ENCODE data around the gene CTR9. TPM values are rescaled to one million over a fixed set of nuclear protein-coding genes. Genes with fewer than 3 reads are reported as not detected.

CTR9 gene
- total RNA-seq, 1 experiment from 2014 or later = 45.9 TPM

DNA sequence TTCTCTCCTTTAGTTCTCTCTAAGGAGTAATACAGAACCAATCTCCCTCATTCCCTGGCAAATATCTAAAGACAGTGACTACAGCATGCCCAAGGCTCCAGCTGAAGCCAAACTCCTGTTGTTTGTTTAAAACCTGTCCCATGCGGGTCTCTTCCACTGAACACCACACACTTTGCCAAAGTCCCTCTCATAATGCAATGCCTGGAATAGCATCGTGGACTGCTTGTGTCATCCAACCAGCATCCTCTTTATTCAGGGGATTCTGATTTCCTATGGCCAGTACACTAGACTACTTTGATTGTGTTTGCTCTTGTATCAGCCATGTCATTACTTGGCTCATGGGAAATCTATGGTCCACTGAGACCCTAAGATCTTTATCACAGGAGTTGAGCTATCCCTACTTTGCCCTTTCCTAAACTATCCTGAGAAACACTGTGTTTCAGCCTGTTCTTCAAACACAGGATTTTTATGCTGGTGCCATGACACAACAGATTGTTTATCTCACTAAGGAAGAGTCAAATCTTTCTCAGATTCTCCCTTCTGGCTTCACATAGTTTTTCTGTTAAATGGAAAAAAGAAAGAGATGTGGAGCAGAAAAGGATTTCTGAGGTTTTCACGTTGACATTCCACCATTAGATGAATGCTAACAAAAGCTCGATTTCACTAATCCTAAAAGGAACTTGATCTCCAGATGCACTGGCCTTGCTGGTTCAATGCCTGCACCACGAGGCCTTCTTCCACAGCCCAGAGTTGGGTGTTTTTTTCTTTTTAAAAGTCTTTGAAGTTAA, 41.6 kb upstream of the CTR9 start:
- ChIA-PET CTCF (no interaction called here), POLR2A (ENCODE audit: low non-redundant PET) (no interaction called here)
- Histone ChIP-seq H3K27ac (ENCODE audit: low read depth, low read length, poor library complexity, severe bottlenecking) (no peak overlapping the region), H3K4me1 (ENCODE audit: insufficient read depth, low read length, poor library complexity, severe bottlenecking) (no peaks in the 10 kb centered on the region), H3K36me3 (ENCODE audit: insufficient read depth, low read length, poor library complexity, severe bottlenecking) (no peaks in the 10 kb centered on the region), H3K9me3 (ENCODE audit: low read depth, low read length, poor library complexity, severe bottlenecking) (no peaks in the 10 kb centered on the region), H3K27me3 (replicated peaks; ENCODE audit: insufficient read depth, low read depth, low read length, poor library complexity) (no peaks in the 10 kb centered on the region), H3K4me3 (ENCODE audit: low read depth, low read length, poor library complexity, severe bottlenecking) (no peak overlapping the region)
- TF ChIP-seq EZH2 (IDR thresholded peaks at IDR 0.05; ENCODE audit: borderline replicate concordance, low read depth, low read length, poor library complexity, severe bottlenecking) = no peak
- TF ChIP-seq, protein P1, sequence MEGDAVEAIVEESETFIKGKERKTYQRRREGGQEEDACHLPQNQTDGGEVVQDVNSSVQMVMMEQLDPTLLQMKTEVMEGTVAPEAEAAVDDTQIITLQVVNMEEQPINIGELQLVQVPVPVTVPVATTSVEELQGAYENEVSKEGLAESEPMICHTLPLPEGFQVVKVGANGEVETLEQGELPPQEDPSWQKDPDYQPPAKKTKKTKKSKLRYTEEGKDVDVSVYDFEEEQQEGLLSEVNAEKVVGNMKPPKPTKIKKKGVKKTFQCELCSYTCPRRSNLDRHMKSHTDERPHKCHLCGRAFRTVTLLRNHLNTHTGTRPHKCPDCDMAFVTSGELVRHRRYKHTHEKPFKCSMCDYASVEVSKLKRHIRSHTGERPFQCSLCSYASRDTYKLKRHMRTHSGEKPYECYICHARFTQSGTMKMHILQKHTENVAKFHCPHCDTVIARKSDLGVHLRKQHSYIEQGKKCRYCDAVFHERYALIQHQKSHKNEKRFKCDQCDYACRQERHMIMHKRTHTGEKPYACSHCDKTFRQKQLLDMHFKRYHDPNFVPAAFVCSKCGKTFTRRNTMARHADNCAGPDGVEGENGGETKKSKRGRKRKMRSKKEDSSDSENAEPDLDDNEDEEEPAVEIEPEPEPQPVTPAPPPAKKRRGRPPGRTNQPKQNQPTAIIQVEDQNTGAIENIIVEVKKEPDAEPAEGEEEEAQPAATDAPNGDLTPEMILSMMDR (conservative IDR thresholded peaks at IDR 0.05; ENCODE audit: low read depth, low read length) = no peak
- intact Hi-C loops (cut with micrococcal nuclease; ENCODE audit: unreplicated experiment) = no loop called here
- DNase-seq (ENCODE audit: low spot score) = no peak
- BruUV-seq (replicated peaks) = no TSS peak

DNA sequence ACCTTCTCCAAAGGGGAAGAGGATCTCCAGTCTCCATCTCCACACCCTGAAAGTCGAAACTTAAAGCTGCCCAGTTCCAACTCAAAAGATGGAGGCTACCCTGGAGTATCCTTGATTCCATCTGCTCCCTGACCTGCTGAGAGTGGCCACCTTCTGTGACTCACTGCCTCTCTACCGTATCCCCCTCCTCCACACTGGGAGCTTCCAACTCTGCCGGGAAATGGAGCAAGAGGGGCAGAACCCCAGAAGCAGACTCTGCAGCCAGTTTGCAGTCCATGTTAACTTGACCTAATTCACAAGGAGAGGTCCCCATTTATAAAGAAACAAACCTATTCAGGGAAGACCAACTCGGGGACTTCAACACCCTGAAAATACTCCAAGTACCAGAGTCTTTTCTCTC, 35.5 kb upstream of the CTR9 start:
- POLR2A ChIA-PET (ENCODE audit: low non-redundant PET) = no interaction called here
- intact Hi-C loops (cut with micrococcal nuclease; ENCODE audit: unreplicated experiment) = no loop called here
- DNase-seq (ENCODE audit: low spot score) = no peak
- no peak overlapping the region for H3K4me3 ChIP-seq (ENCODE audit: low read depth, low read length, poor library complexity, severe bottlenecking)
- no peaks in the 10 kb centered on the region for H3K36me3 ChIP-seq (ENCODE audit: insufficient read depth, low read length, poor library complexity, severe bottlenecking)
- H3K4me1 ChIP-seq (ENCODE audit: insufficient read depth, low read length, poor library complexity, severe bottlenecking) = no peaks in the 10 kb centered on the region
- BruUV-seq (replicated peaks) = no TSS peak
- CTCF ChIA-PET = no interaction called here
- TF ChIP-seq, protein P1 (conservative IDR thresholded peaks at IDR 0.05; ENCODE audit: low read depth, low read length) = no peak
- TF ChIP-seq EZH2 (IDR thresholded peaks at IDR 0.05; ENCODE audit: borderline replicate concordance, low read depth, low read length, poor library complexity, severe bottlenecking) = no peak
- no peaks in the 10 kb centered on the region for H3K27me3 ChIP-seq (replicated peaks; ENCODE audit: insufficient read depth, low read depth, low read length, poor library complexity)
- no peaks in the 10 kb centered on the region for H3K9me3 ChIP-seq (ENCODE audit: low read depth, low read length, poor library complexity, severe bottlenecking)
- no peak overlapping the region for H3K27ac ChIP-seq (ENCODE audit: low read depth, low read length, poor library complexity, severe bottlenecking)

DNA sequence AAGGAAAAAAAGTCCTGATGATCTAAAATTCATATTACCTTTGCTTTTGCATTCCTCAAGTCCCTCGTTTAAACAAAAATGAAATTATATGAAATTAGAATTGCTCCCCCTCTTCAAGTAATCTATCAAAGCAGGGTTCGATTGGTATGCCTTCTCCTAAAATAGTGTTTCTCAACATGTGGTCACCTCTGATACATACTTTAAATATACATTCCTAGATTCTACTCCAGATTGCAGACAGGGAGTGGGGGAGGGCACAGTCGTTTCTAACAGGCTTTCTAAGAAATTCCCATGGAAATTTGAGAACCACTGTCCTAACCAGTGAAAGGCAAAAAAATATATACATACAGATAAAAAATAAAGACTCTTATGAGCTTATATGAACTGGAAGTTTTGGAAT, 34.9 kb upstream of the CTR9 start:
- H3K9me3 ChIP-seq (ENCODE audit: low read depth, low read length, poor library complexity, severe bottlenecking) = no peaks in the 10 kb centered on the region
- BruUV-seq (replicated peaks) = no TSS peak
- ChIA-PET CTCF (no interaction called here), POLR2A (ENCODE audit: low non-redundant PET) (no interaction called here)
- TF ChIP-seq EZH2 (IDR thresholded peaks at IDR 0.05; ENCODE audit: borderline replicate concordance, low read depth, low read length, poor library complexity, severe bottlenecking) = no peak
- TF ChIP-seq, protein P1 (conservative IDR thresholded peaks at IDR 0.05; ENCODE audit: low read depth, low read length) = no peak
- no peaks in the 10 kb centered on the region for H3K36me3 ChIP-seq (ENCODE audit: insufficient read depth, low read length, poor library complexity, severe bottlenecking)
- no peak overlapping the region for H3K27ac ChIP-seq (ENCODE audit: low read depth, low read length, poor library complexity, severe bottlenecking)
- H3K27me3 ChIP-seq (replicated peaks; ENCODE audit: insufficient read depth, low read depth, low read length, poor library complexity) = no peaks in the 10 kb centered on the region
- no peak overlapping the region for H3K4me3 ChIP-seq (ENCODE audit: low read depth, low read length, poor library complexity, severe bottlenecking)
- no peaks in the 10 kb centered on the region for H3K4me1 ChIP-seq (ENCODE audit: insufficient read depth, low read length, poor library complexity, severe bottlenecking)
- intact Hi-C loops (cut with micrococcal nuclease; ENCODE audit: unreplicated experiment) = no loop called here
- no peak for DNase-seq (ENCODE audit: low spot score)

Measured in A673 (cell line).